HG03342 (cell line): Measurements from ENCODE around the gene FAF1.
"Not testable (repeated sequence)": the region's sequence is repeated elsewhere in the genome, so short reads cannot be mapped to it uniquely, and the experiment has no call there.

ENCODE experiments used
- ATAC-seq: cut with Tn5 transposase; IDR thresholded peaks from one replicate; pipeline ENCODE4 v1.9.1; 2021; ENCODE audit warnings: mild to moderate bottlenecking, moderate library complexity; ENCODE audit not compliant: unreplicated experiment

The FAF1 gene

GRCh38 chr1:50796272-50796671 lies 163.8 kb downstream of the FAF1 start:
- peak; percentile 52 for ATAC-seq

GRCh38 chr1:50793521-50793920 lies 166.5 kb downstream of the FAF1 start:
- ATAC-seq = no peak

- no peak for ATAC-seq
These were observed 172.8 kb downstream of the FAF1 start for GRCh38 chr1:50787266-50787665.

- no peak for ATAC-seq
These were observed 176.8 kb downstream of the FAF1 start for GRCh38 chr1:50783286-50783685.

- no peak for ATAC-seq
These were observed 179.3 kb downstream of the FAF1 start for GRCh38 chr1:50780797-50781196.

- ATAC-seq = no peak
These were observed 180.3 kb downstream of the FAF1 start for GRCh38 chr1:50779801-50780200.

GRCh38 chr1:50775740-50776139 lies 184.3 kb downstream of the FAF1 start:
- no peak for ATAC-seq

GRCh38 chr1:50774759-50775351 lies 185.2 kb downstream of the FAF1 start:
- no peak for ATAC-seq

- ATAC-seq = no peak
These were observed 193.4 kb downstream of the FAF1 start for GRCh38 chr1:50766688-50767087.

GRCh38 chr1:50756543-50756942 lies 203.5 kb downstream of the FAF1 start:
- ATAC-seq = not testable (repeated sequence)

- not testable (repeated sequence) for ATAC-seq
These were observed 205.3 kb downstream of the FAF1 start for GRCh38 chr1:50754764-50755163.

- ATAC-seq = no peak
These were observed 209.9 kb downstream of the FAF1 start for GRCh38 chr1:50750021-50750619.

- no peak for ATAC-seq
These were observed 212.7 kb downstream of the FAF1 start for GRCh38 chr1:50747394-50747793.

GRCh38 chr1:50742523-50742922 lies 217.5 kb downstream of the FAF1 start:
- ATAC-seq = no peak

GRCh38 chr1:50739125-50739524 lies 220.9 kb downstream of the FAF1 start:
- no peak for ATAC-seq

GRCh38 chr1:50735443-50735842 lies 224.6 kb downstream of the FAF1 start:
- no peak for ATAC-seq

GRCh38 chr1:50727578-50727977 lies 232.5 kb downstream of the FAF1 start:
- ATAC-seq = not testable (repeated sequence)

- peak; percentile 86 for ATAC-seq
These were observed 235.3 kb downstream of the FAF1 start for GRCh38 chr1:50724626-50725286.

GRCh38 chr1:50720457-50721053 lies 239.5 kb downstream of the FAF1 start:
- ATAC-seq = no peak

GRCh38 chr1:50719126-50719525 lies 240.9 kb downstream of the FAF1 start:
- ATAC-seq = no peak

- no peak for ATAC-seq
These were observed 242.7 kb downstream of the FAF1 start for GRCh38 chr1:50717327-50717726.

GRCh38 chr1:50716455-50716854 lies 243.6 kb downstream of the FAF1 start:
- not testable (repeated sequence) for ATAC-seq
